ENCODE data around the gene PARD3B.

DNA sequence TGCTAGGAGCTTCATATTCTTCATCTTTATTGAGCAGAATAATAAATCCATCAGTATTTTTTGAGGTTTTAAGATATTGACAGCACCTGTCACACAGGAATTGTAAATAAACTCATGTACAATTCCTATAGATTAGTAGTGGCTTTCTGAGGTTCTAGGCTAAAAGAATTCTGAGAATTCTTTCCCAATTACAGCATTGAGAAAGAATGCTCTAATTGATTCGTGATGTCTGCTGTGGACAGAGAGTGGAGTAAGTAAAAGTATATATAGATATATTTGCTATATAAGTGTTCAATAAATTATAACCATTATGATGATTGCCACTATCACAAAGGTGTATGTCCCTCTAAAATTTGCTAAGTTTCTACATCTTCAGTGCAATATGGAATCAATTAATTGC is 950.5 kb downstream of the PARD3B start:
- TF ChIP-seq, protein P1, sequence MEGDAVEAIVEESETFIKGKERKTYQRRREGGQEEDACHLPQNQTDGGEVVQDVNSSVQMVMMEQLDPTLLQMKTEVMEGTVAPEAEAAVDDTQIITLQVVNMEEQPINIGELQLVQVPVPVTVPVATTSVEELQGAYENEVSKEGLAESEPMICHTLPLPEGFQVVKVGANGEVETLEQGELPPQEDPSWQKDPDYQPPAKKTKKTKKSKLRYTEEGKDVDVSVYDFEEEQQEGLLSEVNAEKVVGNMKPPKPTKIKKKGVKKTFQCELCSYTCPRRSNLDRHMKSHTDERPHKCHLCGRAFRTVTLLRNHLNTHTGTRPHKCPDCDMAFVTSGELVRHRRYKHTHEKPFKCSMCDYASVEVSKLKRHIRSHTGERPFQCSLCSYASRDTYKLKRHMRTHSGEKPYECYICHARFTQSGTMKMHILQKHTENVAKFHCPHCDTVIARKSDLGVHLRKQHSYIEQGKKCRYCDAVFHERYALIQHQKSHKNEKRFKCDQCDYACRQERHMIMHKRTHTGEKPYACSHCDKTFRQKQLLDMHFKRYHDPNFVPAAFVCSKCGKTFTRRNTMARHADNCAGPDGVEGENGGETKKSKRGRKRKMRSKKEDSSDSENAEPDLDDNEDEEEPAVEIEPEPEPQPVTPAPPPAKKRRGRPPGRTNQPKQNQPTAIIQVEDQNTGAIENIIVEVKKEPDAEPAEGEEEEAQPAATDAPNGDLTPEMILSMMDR (conservative IDR thresholded peaks at IDR 0.05; ENCODE audit: low read depth, low read length): no peak
- TF ChIP-seq EZH2phosphoT487 (IDR thresholded peaks at IDR 0.05; ENCODE audit: borderline replicate concordance, low read length) (no peak), EZH2 (IDR thresholded peaks at IDR 0.05; ENCODE audit: low read length, unreplicated experiment) (no peak)

Data from PC-3 (cell line).